Panc1 (cell line): ENCODE measurements around the gene KIF5B. TPM values are rescaled to one million over a fixed set of nuclear protein-coding genes. Genes with fewer than 3 reads are reported as not detected.
"Not testable (repeated sequence)": the region's sequence is repeated elsewhere in the genome, so short reads cannot be mapped to it uniquely, and the experiment has no call there.

Experiments used
- ATAC-seq: fragments of 200-7000 bp; cut with Tn5 transposase; 2 replicates; pipeline ENCODE4 v1.9.1; 2020; ENCODE audit warnings: mild to moderate bottlenecking, moderate library complexity
- BruUV-seq: library from RNA; stranded (reverse); fragments of 400-500 nt; replicated peaks from 2 replicates; lab custom pipeline; 2021; lab: Mats Ljungman, UMichigan
- CTCF ChIA-PET: fragments of 300-600 bp; sonication (Branson Sonifier 250); formaldehyde crosslinking; loops from one replicate; lab custom pipeline; 2022; ENCODE audit warnings: antibody characterized with exemption; lab: Charles Lee
- POLR2A ChIA-PET: fragments of 300-600 bp; sonication (Branson Sonifier 250); formaldehyde crosslinking; loops from one replicate; lab custom pipeline; 2022; ENCODE audit warnings: antibody characterized with exemption; lab: Charles Lee
- DNase-seq: peaks from one replicate; pipeline ENCODE4 v3.0.0-alpha.2; 2010; ENCODE audit warnings: low read depth, low spot score
- H3K27ac ChIP-seq: 2 replicates; pipeline ENCODE4 v1.5.1; 2011; ENCODE audit warnings: mild to moderate bottlenecking, low read length, inconsistent platforms
- H3K27me3 ChIP-seq: fragments of 200-500 bp; sonication (Bioruptor generic); 2 replicates; pipeline ENCODE4 v1.6.0; 2014; ENCODE audit warnings: low read length, inconsistent platforms; ENCODE audit not compliant: control insufficient read depth, insufficient read depth
- H3K36me3 ChIP-seq: fragments of 200-500 bp; sonication (Bioruptor generic); 2 replicates; pipeline ENCODE4 v1.5.1; 2014; ENCODE audit warnings: inconsistent platforms, mild to moderate bottlenecking, low read length, moderate library complexity; ENCODE audit not compliant: control insufficient read depth, insufficient read depth
- H3K4me1 ChIP-seq: 2 replicates; pipeline ENCODE4 v1.5.1; 2011; ENCODE audit warnings: inconsistent platforms, mild to moderate bottlenecking, low read length, moderate library complexity; ENCODE audit not compliant: control insufficient read depth, insufficient read depth
- H3K4me3 ChIP-seq, 2 experiments: 2 replicates each; pipeline ENCODE4 v1.5.1; 2011 to 2012; ENCODE audit warnings: low read depth in 2 of 2, low read length in 2 of 2, mild to moderate bottlenecking in 2 of 2, inconsistent platforms in 1 of 2, moderate library complexity in 1 of 2
- H3K9me3 ChIP-seq: fragments of 200-500 bp; sonication (Bioruptor generic); 2 replicates; pipeline ENCODE4 v1.5.1; 2014; ENCODE audit warnings: low read depth, mild to moderate bottlenecking, inconsistent platforms, low read length, moderate library complexity; ENCODE audit not compliant: control insufficient read depth, insufficient read depth
- CTCF ChIP-seq: fragments of 450-650 bp; IDR thresholded peaks from 2 replicates; pipeline ENCODE4 v1.5.1; 2017; ENCODE audit warnings: mild to moderate bottlenecking
- POLR2AphosphoS5 ChIP-seq: IDR thresholded peaks from 2 replicates; pipeline ENCODE4 v1.6.1; 2012; ENCODE audit warnings: mild to moderate bottlenecking, low read depth, low read length, moderate library complexity
- SIN3A ChIP-seq: IDR thresholded peaks from 2 replicates; pipeline ENCODE4 v1.6.1; 2012; ENCODE audit warnings: low read depth, mild to moderate bottlenecking, low read length, moderate library complexity, borderline replicate concordance; ENCODE audit not compliant: insufficient read depth
- TCF7L2 ChIP-seq: IDR thresholded peaks from 2 replicates; pipeline ENCODE4 v1.6.1; 2011; ENCODE audit warnings: mild to moderate bottlenecking, low read depth, low read length, inconsistent platforms
- in situ Hi-C: cut with HindIII; loops from 2 replicates; pipeline ENCODE4 v1.10.0; 2016; ENCODE audit warnings: low sequenced_read_pairs, low pct_unique_long_range_greater_than_20kb
- intact Hi-C: fragments of 100-400 bp; cut with micrococcal nuclease; formaldehyde crosslinking; loops from one replicate; pipeline ENCODE4 v1.10.0; 2022; ENCODE audit not compliant: unreplicated experiment
- total RNA-seq: library from RNA; stranded (reverse); gene quantifications from one replicate; pipeline ENCODE4 v1.2.1, GENCODE V29; 2021; ENCODE audit not compliant: unreplicated experiment
- TF ChIP-seq, protein P1 (sequence below), 2 experiments: IDR thresholded peaks; 2 replicates each; pipeline ENCODE4 v1.6.1; 2011 to 2012; ENCODE audit warnings: low read depth in 2 of 2, control low read depth in 1 of 2, low read length in 1 of 2, mild to moderate bottlenecking in 1 of 2, moderate library complexity in 1 of 2; ENCODE audit not compliant: insufficient read depth in 1 of 2

Gene KIF5B
- total RNA-seq, 1 experiment from 2014 or later = 89.9 TPM

DNA sequence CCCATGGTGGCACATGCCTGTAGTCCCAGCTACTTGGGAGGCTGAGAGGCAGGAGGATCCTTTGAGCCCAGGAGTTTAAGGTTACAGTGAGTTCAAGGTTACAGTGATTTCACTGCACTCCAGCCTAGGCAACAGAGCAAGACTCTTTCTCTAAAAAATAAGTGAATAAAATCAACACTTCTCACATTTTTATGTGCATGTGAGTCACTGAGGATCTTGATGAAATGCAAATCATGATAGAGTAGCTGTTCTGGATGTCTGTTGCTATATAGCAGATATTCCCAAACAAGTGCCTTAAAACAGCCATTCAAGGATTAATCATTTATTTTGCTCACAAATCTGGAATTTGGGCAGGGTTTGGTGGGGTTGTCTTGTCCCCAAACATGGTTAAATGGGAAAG lies 65.3 kb downstream of the KIF5B start:
- CTCF ChIA-PET = no interaction called here
- POLR2A ChIA-PET = no interaction called here
- Histone ChIP-seq H3K36me3 (no peaks in the 10 kb centered on the region), H3K4me1 (no peaks in the 10 kb centered on the region), H3K4me3 (no peak overlapping the region), H3K27me3 (no peaks in the 10 kb centered on the region), H3K27ac (no peak overlapping the region), H3K9me3 (no peaks in the 10 kb centered on the region)
- no TSS peak for BruUV-seq
- DNase-seq (no peak), ATAC-seq (no peak)
- TF ChIP-seq SIN3A = no peak
- no peak for TF ChIP-seq TCF7L2
- intact Hi-C loops (no loop called here), in situ Hi-C loops (no loop called here)

- ATAC-seq, CTCF ChIA-PET, BruUV-seq, in situ Hi-C loops, H3K27ac ChIP-seq, H3K4me3 ChIP-seq, H3K4me1 ChIP-seq, intact Hi-C loops, POLR2A ChIA-PET, H3K9me3 ChIP-seq, DNase-seq, H3K36me3 ChIP-seq, H3K27me3 ChIP-seq: not testable (repeated sequence)
Measured at GRCh38 chr10:31987786-31988185, 68.4 kb downstream of the KIF5B start.

DNA sequence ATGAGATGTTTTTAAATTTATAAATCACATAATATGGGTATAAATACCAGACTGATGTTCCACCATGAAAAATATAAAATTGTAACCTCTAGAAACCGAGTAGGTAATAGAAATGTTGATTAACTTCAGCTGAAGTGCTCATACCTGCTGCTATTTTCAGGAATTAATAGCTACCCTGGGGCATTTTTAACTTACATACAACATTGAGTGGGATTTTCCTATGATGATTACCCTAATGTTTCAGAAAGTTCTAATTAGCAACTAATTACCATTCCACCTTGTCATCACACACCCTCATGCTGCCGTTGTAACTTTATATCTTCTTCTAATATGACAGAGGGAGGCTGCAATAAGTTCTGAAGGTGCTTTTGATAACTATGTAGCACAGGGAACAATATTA lies 74.1 kb downstream of the KIF5B start:
- DNase-seq (no peak), ATAC-seq (no peak)
- H3K4me1 ChIP-seq = no peaks in the 10 kb centered on the region
- no peak overlapping the region for H3K27ac ChIP-seq
- no peaks in the 10 kb centered on the region for H3K36me3 ChIP-seq
- H3K4me3 ChIP-seq = no peak overlapping the region
- TF ChIP-seq CTCF (no peak), TCF7L2 (no peak), POLR2AphosphoS5 (no peak), SIN3A (no peak)
- TF ChIP-seq, protein P1, sequence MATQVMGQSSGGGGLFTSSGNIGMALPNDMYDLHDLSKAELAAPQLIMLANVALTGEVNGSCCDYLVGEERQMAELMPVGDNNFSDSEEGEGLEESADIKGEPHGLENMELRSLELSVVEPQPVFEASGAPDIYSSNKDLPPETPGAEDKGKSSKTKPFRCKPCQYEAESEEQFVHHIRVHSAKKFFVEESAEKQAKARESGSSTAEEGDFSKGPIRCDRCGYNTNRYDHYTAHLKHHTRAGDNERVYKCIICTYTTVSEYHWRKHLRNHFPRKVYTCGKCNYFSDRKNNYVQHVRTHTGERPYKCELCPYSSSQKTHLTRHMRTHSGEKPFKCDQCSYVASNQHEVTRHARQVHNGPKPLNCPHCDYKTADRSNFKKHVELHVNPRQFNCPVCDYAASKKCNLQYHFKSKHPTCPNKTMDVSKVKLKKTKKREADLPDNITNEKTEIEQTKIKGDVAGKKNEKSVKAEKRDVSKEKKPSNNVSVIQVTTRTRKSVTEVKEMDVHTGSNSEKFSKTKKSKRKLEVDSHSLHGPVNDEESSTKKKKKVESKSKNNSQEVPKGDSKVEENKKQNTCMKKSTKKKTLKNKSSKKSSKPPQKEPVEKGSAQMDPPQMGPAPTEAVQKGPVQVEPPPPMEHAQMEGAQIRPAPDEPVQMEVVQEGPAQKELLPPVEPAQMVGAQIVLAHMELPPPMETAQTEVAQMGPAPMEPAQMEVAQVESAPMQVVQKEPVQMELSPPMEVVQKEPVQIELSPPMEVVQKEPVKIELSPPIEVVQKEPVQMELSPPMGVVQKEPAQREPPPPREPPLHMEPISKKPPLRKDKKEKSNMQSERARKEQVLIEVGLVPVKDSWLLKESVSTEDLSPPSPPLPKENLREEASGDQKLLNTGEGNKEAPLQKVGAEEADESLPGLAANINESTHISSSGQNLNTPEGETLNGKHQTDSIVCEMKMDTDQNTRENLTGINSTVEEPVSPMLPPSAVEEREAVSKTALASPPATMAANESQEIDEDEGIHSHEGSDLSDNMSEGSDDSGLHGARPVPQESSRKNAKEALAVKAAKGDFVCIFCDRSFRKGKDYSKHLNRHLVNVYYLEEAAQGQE (IDR thresholded peaks at IDR 0.05; ENCODE audit: insufficient read depth in 1 of 2, low read depth in 2 of 2, low read length in 1 of 2) = no peak
- intact Hi-C loops (no loop called here), in situ Hi-C loops (no loop called here)
- H3K27me3 ChIP-seq = no peaks in the 10 kb centered on the region
- ChIA-PET POLR2A (no interaction called here), CTCF (no interaction called here)
- H3K9me3 ChIP-seq = no peaks in the 10 kb centered on the region
- no TSS peak for BruUV-seq
